Posterior cingulate gyrus (tissue), 11 donors: ENCODE data around the gene PLCB2.

Source experiments
- DNase-seq, 10 donors: peaks; one replicate each; pipeline versions ENCODE4 v3.0.0 to v3.0.0-alpha.2; 2020 to 2021; ENCODE audit warnings: mixed read lengths in 3 of 10
- intact Hi-C: fragments of 100-400 bp; cut with DNase I; formaldehyde crosslinking; loops from one replicate; pipeline ENCODE4 v1.15.1; 2023

Gene PLCB2

DNA sequence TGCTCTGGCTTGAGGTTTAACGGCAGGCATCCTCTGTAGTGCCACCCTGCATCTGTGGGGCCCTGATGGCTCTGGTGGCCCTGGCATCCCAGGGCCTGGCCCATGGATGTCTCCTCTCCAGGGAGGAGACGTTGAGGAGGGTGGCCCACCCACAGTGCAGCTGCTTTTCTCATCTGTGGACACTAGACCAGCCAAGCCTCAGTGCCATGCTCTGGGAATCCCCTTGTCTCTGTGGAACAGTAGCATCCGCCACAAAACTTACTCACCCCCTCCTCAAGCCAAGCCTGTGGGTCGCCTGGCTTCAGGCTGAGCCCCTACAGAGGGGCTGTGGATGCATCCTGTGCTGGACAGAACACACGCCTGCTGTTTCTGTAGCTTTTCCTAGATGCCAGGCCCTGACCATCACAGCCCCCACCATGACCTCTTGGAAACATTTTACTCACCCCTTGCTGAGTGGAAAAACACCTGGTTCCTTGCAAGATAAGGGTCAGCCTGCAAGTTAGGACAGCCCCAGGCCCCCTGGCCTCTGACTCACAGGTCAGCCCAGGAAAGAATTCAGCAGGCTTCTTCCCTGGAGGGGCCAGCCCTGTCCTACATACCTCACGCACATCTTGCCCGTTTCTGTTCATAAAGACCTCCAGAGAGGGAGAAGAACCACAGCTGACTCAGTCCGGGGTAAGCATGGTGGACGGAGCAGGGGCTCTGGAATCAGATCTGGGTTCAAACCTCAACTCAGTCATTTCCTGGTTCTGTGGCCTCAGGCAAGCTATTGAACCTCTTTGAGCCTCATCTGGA, 49.9 kb downstream of the PLCB2 start:
- DNase-seq = peak in 1 of 10 donors; percentile 52
- intact Hi-C loops = no loop called here

DNA sequence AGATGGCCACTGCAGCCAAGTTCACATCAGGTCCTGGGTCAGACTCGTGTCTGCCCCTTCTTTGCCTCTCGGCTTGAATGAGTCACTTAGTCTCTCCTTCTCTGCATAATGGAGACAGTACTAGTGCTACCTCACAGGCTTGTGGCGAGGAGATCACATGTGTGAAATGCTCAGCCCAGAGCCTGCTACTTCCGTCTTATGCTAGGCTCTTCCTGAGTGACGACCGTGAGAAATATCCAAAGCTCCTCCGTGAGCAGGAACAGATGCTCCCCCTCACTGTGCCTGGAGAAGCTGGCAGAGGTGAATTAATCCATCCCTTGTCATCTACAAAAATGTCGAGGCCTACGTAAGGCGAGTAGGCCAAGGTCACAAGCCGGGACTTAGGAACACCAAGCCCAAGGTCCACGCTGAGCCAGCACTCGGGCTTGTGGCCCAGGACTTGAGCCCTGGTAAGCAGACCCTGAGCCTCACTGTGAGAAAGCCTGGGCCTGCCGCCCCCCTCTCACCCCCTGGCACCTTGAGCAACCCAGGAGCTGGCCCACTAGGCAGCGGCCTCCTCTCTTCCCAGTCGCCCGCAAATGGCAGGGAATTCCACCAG, 51.0 kb downstream of the PLCB2 start:
- intact Hi-C loops = no loop called here

GRCh38 chr15:40255033-40255432, 52.7 kb downstream of the PLCB2 start:
- intact Hi-C loops = no loop called here
- peak in 2 of 10 donors; percentile 12 to 32 for DNase-seq

More for the DNA sequence above, 51.0 kb downstream of the PLCB2 start:
- peak in 2 of 10 donors; percentile 34 to 84 for DNase-seq

GRCh38 chr15:40254452-40254851, 53.3 kb downstream of the PLCB2 start:
- intact Hi-C loops = no loop called here
- DNase-seq = peak in 2 of 10 donors; percentile 13 to 62

DNA sequence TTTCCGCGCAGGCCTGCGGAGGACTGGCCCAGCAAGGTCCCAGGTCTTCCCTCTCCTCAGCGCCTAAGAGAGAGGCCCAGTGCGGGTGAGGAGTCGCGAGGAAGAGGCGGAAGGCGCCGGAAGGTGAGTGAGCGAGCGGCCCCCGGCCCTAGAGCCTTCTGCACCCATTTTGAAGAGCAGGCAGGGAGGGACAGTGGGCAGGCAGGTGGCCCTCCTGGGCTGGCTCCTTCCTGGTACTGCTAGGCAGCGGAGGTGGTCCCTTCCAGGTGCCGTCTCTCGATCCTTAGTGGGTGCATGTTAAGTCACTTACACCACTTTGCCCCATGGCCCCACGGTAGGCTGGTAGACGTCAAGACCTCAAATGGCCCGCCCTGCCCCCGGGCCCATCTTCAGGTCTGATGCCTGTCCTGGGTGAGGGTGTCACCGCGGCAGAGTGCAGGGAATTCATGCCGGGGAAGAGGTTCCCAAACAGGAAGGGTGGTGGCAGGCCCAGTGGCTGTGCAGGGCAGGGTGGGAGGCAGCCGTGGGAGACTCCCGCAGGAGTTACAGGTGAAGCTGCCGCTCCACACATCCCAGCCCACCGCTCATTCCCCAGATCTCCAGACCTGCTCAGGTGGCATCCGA, 54.5 kb downstream of the PLCB2 start:
- intact Hi-C loops = no loop called here
- peak in 2 of 10 donors; percentile 55 to 81 for DNase-seq

DNA sequence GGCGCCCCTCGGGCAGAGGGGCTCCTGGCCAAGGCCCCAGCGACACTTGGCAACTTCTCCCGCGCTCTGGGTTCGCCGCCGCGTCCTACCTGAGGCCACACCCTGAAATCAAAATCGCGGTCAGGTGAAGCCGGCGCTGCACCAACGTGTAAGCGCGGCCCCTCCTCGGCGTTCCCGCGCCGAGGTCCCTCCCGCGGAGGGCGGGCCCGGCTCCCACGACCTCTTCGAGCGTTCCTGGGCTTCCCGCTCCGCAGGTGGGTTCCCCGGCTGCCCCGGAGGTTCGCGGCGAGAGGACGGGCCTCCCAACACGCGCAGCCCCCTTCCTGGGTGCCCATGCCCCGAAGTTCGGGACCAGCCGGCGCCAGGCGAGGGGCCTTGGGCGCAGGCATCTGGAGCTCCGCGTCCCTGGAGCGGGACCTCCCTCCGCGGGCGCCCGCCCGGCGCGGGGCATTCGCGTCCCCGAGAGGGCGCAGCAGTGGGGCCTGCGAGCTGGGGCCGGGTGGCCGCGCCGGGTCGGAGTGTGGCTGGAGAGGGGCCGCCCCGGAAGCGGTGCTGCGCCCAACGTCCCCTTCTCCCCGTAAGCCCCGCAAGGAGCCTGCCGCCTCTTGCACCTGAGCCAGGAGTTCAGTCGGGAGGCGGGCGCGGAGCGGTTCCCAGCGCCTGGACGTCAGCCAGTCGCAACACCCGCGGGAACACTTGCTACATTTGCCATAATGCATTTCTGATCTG, 55.1 kb downstream of the PLCB2 start:
- peak in 5 of 10 donors; percentile 32 to 92 (median 84) for DNase-seq
- intact Hi-C loops = no loop called here

DNA sequence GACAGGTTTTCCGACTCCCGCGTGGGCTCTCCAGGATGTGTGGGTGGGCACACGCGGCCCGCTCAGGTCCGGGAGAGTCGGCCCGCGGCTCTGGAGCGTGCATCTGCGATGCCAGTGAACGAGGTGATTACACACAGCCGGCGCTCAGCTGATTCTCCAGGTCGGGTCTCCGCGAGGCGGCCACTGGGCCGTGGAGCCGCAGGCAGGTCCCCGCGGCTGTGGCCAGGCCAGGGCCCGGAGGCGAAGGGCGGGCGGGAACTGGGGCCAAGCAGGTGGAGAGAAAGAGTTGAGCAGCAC, 55.6 kb downstream of the PLCB2 start:
- DNase-seq = peak in 3 of 10 donors; percentile 58 to 85 (median 70)
- intact Hi-C loops = no loop called here

- intact Hi-C loops = no loop called here
- peak in 4 of 10 donors; percentile 23 to 58 (median 42) for DNase-seq
These were observed 56.1 kb downstream of the PLCB2 start for GRCh38 chr15:40251486-40252140.

DNA sequence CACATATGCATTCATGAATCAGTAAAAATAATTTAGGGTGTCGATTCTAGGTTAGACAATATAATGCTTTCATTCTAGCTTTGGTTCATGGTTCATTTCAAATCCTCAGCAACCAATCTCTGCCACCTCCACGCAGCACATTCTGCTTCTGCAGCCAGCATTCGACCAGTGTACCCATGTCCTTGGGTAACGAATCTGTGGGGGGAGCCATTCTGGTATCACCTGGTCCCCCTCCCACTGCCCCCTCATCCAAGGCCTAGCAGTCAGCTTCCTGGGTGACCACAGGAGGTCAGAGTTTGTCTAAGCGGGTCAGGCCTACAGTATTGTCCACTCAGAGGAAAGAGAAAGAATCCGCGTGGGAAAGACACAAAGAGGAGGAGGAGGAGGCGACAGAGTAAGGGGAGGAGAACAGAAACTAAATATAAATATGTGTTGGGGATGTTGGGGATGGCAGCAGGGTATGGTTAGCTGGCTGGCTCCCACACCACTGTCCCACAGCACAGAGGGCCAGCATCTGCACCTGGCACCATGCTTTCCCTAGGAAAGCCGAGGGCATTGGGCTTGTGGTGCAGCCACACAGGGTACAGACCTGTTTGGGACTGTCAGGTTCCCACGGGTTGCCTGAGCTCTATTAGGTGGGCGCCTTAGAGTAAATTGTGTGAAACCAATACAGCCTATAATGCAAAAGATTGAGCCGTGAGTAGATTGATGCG, 56.8 kb downstream of the PLCB2 start:
- DNase-seq = peak in 4 of 10 donors; percentile 21 to 75 (median 51)
- intact Hi-C loops = no loop called here

DNA sequence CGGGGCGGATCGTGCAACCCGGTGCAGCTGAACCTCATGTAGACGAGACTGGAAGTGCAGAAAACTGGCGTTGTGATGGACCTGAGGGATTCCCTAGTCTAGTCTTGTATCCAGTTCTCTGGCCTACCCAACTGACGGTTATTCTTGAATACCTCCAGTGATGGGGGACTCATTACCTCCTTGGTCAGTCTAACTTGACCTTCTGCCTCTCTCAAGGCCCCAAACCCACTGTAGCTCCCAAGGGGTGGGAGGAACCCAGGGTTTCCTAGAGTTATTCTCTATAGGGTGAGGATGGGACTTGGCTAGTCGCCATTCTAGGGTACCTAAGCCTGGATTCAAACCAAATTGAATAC, 57.5 kb downstream of the PLCB2 start:
- peak in 1 of 10 donors; percentile 6 for DNase-seq
- intact Hi-C loops = no loop called here

GRCh38 chr15:40249477-40250303, 58.0 kb downstream of the PLCB2 start:
- peak in 4 of 10 donors; percentile 25 to 79 (median 71) for DNase-seq
- intact Hi-C loops = no loop called here

- DNase-seq = peak in 5 of 10 donors; percentile 5 to 71 (median 63)
- intact Hi-C loops = no loop called here
These were observed 59.5 kb downstream of the PLCB2 start for GRCh38 chr15:40248006-40248783.

DNA sequence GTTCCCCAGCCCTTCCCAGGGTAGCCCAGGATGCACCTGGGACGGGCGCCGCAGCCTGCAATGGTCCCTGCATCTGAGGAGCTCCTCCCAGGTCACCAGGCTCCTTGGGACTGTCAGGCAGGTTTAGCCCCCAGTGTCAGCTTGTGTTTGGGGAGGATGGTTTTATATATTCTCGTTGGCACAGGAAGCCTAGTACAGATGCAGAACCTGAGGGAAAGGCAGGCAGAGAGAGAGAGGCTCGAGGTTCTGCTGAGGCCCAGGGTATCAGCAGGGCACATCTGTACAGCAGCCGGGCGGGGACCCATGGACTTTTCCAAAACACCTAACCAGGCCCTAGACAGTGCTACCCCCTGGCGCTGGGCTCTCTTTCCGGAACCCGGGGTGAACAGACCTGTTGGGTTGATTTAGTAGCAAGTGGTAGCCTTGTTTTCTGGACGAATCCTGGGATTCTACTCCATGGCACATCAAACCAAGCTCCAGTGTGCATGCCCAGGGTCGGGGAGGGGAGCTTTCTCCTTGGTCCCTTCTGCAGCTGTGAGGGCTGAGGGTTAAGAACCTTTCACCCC, 60.2 kb downstream of the PLCB2 start:
- intact Hi-C loops = no loop called here
- DNase-seq = peak in 6 of 10 donors; percentile 5 to 69 (median 28)

DNA sequence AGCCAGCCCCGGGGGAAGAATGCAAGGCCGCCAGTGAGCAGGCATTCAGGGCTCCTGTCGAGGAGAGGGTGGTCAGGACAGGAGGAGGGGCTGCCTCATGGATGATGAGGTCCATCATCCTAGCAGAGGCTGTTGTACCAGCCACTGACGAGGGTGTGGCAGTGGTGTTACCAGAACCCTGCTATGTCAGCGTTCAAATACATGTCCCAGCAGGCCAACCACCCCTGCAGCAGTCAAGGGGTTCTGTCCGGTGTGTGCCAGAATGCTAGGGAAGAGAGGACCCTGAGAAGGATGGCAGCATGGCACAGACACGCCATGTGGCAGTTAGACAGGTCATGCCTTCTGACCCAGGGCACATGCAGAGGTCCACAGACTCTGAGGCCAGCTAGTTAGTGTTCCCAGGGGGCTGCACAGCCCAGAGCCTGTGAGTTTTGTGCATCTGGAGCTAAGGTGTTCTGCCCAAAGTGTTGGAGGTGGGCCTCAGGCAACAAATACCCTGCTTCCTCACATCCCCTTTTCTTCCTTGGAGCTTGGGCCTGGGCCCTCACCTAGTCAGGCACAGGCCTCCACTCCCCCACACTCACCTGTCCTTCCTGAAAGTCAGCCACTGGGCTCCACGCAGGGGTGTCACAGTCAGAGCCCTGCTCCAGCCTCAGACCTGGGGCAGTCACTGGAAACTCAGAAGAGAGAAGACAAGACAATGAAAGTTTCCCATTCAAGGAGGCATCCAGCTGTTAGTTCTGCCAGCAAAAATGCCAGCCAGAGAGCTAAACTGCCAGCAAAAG, 61.0 kb downstream of the PLCB2 start:
- DNase-seq = peak in 6 of 10 donors; percentile 3 to 72 (median 26)
- intact Hi-C loops = no loop called here

GRCh38 chr15:40245666-40246450, 61.9 kb downstream of the PLCB2 start:
- intact Hi-C loops = no loop called here
- peak in 6 of 10 donors; percentile 1 to 52 (median 22) for DNase-seq

DNA sequence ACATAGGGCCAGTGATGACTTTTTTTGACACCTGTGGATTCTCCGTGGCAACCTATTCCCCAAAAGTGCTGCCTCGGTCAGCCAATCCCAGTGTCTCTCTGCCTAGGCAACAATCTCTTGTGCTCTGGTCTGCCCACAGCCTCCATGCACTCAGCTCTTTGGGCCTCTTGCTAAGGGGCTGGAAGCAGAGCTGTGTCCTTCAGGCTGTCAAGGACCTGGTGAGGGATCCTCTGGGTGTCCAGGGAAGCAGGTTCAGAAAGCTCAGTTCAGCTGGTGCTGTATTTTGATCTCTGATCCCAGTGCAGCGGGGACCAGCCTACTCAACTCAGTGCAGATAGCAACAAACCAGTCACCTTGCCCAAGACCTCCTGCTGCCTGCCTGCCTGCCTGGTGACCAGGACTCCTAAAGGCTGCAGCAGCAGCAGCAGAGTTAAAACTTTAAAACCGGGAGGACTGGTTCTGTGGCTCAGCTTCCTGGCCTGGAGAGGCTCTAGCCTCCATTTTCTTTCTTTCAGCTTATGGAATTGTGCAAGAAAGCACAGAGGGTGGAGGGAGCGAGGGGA, 62.7 kb downstream of the PLCB2 start:
- DNase-seq = peak in 4 of 10 donors; percentile 4 to 71 (median 34)
- intact Hi-C loops = no loop called here
